ENCODE results near the gene NABP1.

DNA sequence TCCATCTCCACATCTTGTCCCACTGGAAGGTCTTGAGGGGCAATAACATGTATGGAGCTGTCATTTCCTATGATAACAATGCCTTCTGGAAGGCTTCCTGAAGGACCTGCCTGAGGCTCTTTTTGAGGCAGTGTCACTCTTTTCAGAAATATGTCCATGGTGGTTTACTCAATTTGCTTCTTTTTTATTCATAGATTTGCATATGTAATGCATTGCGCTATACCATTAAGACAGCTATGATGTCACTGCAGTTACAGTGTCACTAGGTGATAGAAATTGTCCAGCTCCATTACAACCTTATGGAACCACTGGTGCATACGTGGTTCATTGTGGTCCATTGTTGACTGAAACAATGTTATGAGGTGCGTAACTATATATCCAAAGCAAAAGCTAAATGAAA is 19.9 kb downstream of the NABP1 start:
- TF ChIP-seq POLR2A (IDR thresholded peaks at IDR 0.05; ENCODE audit: low read length) (no peak), GATA1 (IDR thresholded peaks at IDR 0.05; ENCODE audit: low read depth, low read length) (no peak)

All from erythroblast (primary cell).